A549 (cell line): ENCODE measurements around the gene DPPA5. TPM values are rescaled to one million over a fixed set of nuclear protein-coding genes. Genes with fewer than 3 reads are reported as not detected.

Source experiments
- ATAC-seq, 2 experiments: fragments of 200-7000 bp in 1 of 2; fragments of >200 bp in 1 of 2; cut with Nextera tagmentation in 1 of 2; cut with Tn5 transposase in 1 of 2; 3 replicates each; pipeline versions ENCODE4 v1.8.0 to v1.9.1; 2018 to 2020; ENCODE audit warnings: mild to moderate bottlenecking in 1 of 2, moderate library complexity in 1 of 2
- CTCF ChIA-PET: fragments of 300-600 bp; sonication (Branson Sonifier 250); formaldehyde crosslinking; extraction: SDS; loops from one replicate; lab custom pipeline; 2021; ENCODE audit warnings: antibody characterized with exemption, inconsistent platforms; lab: Yijun Ruan, JAX
- POLR2A ChIA-PET: fragments of 350-600 bp; formaldehyde crosslinking; extraction: SDS; loops from one replicate; lab custom pipeline; 2021; ENCODE audit warnings: antibody characterized with exemption, inconsistent platforms; lab: Yijun Ruan, JAX
- DNase-seq, 2 experiments: peaks; one replicate each; pipeline versions ENCODE4 v3.0.0 to v3.0.0-alpha.2; 2011 to 2016; ENCODE audit warnings: low read depth in 1 of 2, low spot score in 1 of 2
- FAIRE-seq: peaks from 2 replicates; lab custom pipeline; 2011; peaks lifted over from hg19 to GRCh38; lab: Jason Lieb, UNC
- H3K27ac ChIP-seq, 2 experiments: fragments of >200 bp; sonication (Bioruptor Twin); formaldehyde crosslinking; 3 replicates each; pipeline ENCODE4 v1.5.1; 2016 to 2017
- H3K4me1 ChIP-seq: fragments of >200 bp; sonication (Bioruptor Twin); formaldehyde crosslinking; 3 replicates; pipeline ENCODE4 v1.6.1; 2016
- H3K4me2 ChIP-seq: fragments of >200 bp; sonication (Bioruptor Twin); formaldehyde crosslinking; 3 replicates; pipeline ENCODE4 v1.6.1; 2016
- H3K4me3 ChIP-seq: fragments of >200 bp; sonication (Bioruptor Twin); formaldehyde crosslinking; 3 replicates; pipeline ENCODE4 v1.5.1; 2016
- H3K9me3 ChIP-seq: fragments of >200 bp; sonication (Bioruptor Twin); formaldehyde crosslinking; 3 replicates; pipeline ENCODE4 v1.6.1; 2016
- BCL3 ChIP-seq: fragments of >200 bp; sonication (Bioruptor Twin); formaldehyde crosslinking; IDR thresholded peaks from 3 replicates; pipeline ENCODE4 v1.6.1; 2016
- CEBPB ChIP-seq, 2 experiments: fragments of >200 bp in 1 of 2; sonication (Bioruptor Twin) in 1 of 2; formaldehyde crosslinking in 1 of 2; IDR thresholded peaks; 2 replicates each; pipeline ENCODE4 v1.6.1; 2012 to 2016
- CHD4 ChIP-seq: fragments of 200-600 bp; sonication (generic); IDR thresholded peaks from 2 replicates; pipeline ENCODE4 v1.6.1; 2016; ENCODE audit warnings: antibody characterized with exemption, mild to moderate bottlenecking, borderline replicate concordance
- E2F6 ChIP-seq: IDR thresholded peaks from 2 replicates; pipeline ENCODE4 v1.6.1; 2012; ENCODE audit warnings: low read depth, borderline replicate concordance
- EHMT2 ChIP-seq: fragments of 200-600 bp; sonication (generic); IDR thresholded peaks from 2 replicates; pipeline ENCODE4 v1.6.1; 2016; ENCODE audit warnings: antibody characterized with exemption, low read depth, mild to moderate bottlenecking, moderate library complexity
- FOSB ChIP-seq: fragments of 250-450 bp; sonication (Bioruptor Pico); IDR thresholded peaks from 2 replicates; pipeline ENCODE4 v1.5.0; 2020; ENCODE audit warnings: mild to moderate bottlenecking, moderate library complexity
- JUN ChIP-seq, 2 experiments: fragments of >200 bp; sonication (Bioruptor Twin); formaldehyde crosslinking; IDR thresholded peaks; 2 replicates in 1 of 2; 3 replicates in 1 of 2; pipeline ENCODE4 v1.6.1; 2016 to 2017
- KDM1A ChIP-seq: fragments of 200-600 bp; sonication (generic); IDR thresholded peaks from 2 replicates; pipeline ENCODE4 v1.6.1; 2016; ENCODE audit warnings: low read depth, mild to moderate bottlenecking
- KDM5A ChIP-seq: fragments of 200-600 bp; sonication (generic); IDR thresholded peaks from 2 replicates; pipeline ENCODE4 v1.6.1; 2016; ENCODE audit warnings: antibody characterized with exemption, mild to moderate bottlenecking
- MAFK ChIP-seq: fragments of 450-650 bp; IDR thresholded peaks from 2 replicates; pipeline ENCODE4 v1.6.1; 2014; ENCODE audit not compliant: partially characterized antibody
- MAX ChIP-seq: IDR thresholded peaks from 2 replicates; pipeline ENCODE4 v1.6.1; 2012
- MAZ ChIP-seq: fragments of 150-350 bp; IDR thresholded peaks from 2 replicates; pipeline ENCODE4 v1.6.1; 2014; ENCODE audit warnings: antibody characterized with exemption, low read depth, low read length, borderline replicate concordance
- POLR2A ChIP-seq: IDR thresholded peaks from 2 replicates; pipeline ENCODE4 v1.6.1; 2012; ENCODE audit warnings: mild to moderate bottlenecking, low read length
- RAD21 ChIP-seq, 2 experiments: fragments of >200 bp in 1 of 2; sonication (Bioruptor Twin) in 1 of 2; formaldehyde crosslinking in 1 of 2; IDR thresholded peaks in 1 of 2; conservative IDR thresholded peaks in 1 of 2; 2 replicates in 1 of 2; 3 replicates in 1 of 2; pipeline ENCODE4 v1.6.1; 2012 to 2018; ENCODE audit warnings: inconsistent platforms in 1 of 2
- RCOR1 ChIP-seq: fragments of 150-350 bp; IDR thresholded peaks from 2 replicates; pipeline ENCODE4 v1.6.1; 2014; ENCODE audit warnings: antibody characterized with exemption, low read length, low read depth
- RNF2 ChIP-seq: fragments of 200-600 bp; sonication (generic); IDR thresholded peaks from 2 replicates; pipeline ENCODE4 v1.6.1; 2016; ENCODE audit warnings: low read depth, mild to moderate bottlenecking, antibody characterized with exemption, moderate library complexity, borderline replicate concordance
- SMC3 ChIP-seq: fragments of >200 bp; sonication (Bioruptor Twin); formaldehyde crosslinking; IDR thresholded peaks from 3 replicates; pipeline ENCODE4 v1.6.1; 2018; ENCODE audit warnings: inconsistent platforms
- USF2 ChIP-seq: fragments of 450-650 bp; IDR thresholded peaks from 2 replicates; pipeline ENCODE4 v1.6.1; 2014; ENCODE audit warnings: antibody characterized with exemption
- ZC3H11A ChIP-seq: fragments of 450-650 bp; IDR thresholded peaks from 2 replicates; pipeline ENCODE4 v1.6.1; 2014; ENCODE audit warnings: antibody characterized with exemption, mild to moderate bottlenecking
- ZSCAN20 ChIP-seq: fragments of 250-450 bp; sonication (Bioruptor Pico); IDR thresholded peaks from 2 replicates; pipeline ENCODE4 v1.8.0; 2022; ENCODE audit warnings: mild to moderate bottlenecking, moderate library complexity
- WGBS: methylation state at CpG from one replicate; pipeline ENCODE4 v1.1.6; 2017; ENCODE audit errors: missing lambda C conversion rate; 5-methylcytosine and 5-hydroxymethylcytosine counted together
- polyA plus RNA-seq, 4 experiments: library from polyadenylated mRNA; depleted of rRNA in 3 of 4; stranded (reverse); fragments of >200 nt; fragmentation: RNase III in 1 of 4; extraction: RNeasy Plus Mini Kit Qiagen cat#74134 plus additional on column Dnase treatment in 1 of 4; gene quantifications; 2 replicates in 3 of 4; 3 replicates in 1 of 4; pipeline ENCODE4 v1.2.3, GENCODE V29; 2011 to 2017
- TF ChIP-seq, protein P1 (sequence below): fragments of >200 bp; sonication (Bioruptor Twin); formaldehyde crosslinking; IDR thresholded peaks from 3 replicates; pipeline ENCODE4 v1.5.1; 2016
- TF ChIP-seq, protein P2 (sequence below): fragments of 200-600 bp; sonication (generic); IDR thresholded peaks from 2 replicates; pipeline ENCODE4 v1.6.1; 2016; ENCODE audit warnings: antibody characterized with exemption, mild to moderate bottlenecking, moderate library complexity

Gene DPPA5
- polyA plus RNA-seq, 2 of the 4 experiments (the other 2 are of a cell fraction), result not detected

DNA sequence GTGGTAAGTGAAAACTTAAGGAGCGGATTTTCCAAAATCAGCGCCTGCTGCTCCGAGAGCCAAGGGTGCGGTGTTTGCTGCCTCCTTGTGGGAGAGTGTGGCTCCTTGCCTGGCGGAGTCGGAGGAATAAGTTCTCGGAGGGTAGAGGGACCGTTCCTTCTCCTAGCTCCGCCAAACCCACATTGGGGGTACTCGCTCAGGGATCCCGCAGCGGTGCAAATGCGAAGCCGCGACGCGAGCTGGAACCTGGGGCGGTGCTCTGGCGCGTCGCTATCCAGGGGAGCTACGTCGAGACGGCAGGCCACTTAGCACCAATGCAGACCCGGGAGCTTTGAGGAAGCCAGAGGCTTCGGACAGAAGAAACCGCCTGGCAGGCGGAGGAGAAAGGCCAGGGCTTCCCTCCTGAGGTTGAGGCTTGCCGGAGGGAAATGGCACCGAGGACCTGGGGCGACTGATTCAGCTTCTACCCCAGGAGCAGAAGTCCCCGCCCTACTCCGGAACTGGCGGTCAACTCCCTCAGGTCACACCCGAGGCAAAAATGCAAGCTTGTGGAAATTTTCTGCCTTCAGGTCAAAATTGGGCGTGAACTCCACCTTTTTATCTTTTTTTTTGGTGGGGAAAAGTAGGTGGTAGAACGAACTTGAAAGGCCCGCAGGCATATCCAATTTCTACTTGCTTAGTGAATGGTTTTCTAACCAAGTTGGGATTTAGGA is 34.9 kb upstream of the DPPA5 start:
- Histone ChIP-seq H3K27ac (peak overlapping the region; percentile 79 to 96), H3K9me3 (no peaks in the 10 kb centered on the region), H3K4me1 (0 out of 3 replicates have a peak, but pooled peaks cover 3% of the 10 kb centered on the region), H3K4me2 (peak overlapping the region; percentile 92), H3K4me3 (peak overlapping the region; percentile 59)
- ATAC-seq, result peak; percentile 98 to 99
- POLR2A ChIA-PET, result interaction anchor here (0.6 to 1.4 kb wide), 4 partner anchors 62 to 264 kb away, joined by 3 to 8 read pairs (median 6); partner anchors contain the start of gene MTO1
- TF ChIP-seq CEBPB (IDR thresholded peaks at IDR 0.05) (no peak), SMC3 (peak; percentile 56; the same call in 2 of the 3 replicates), E2F6 (no peak), POLR2A (peak; percentile 41), JUN (IDR thresholded peaks at IDR 0.05) (peak in 1 of 2 experiments; percentile 45; a peak in 1 of 5 replicates), MAX (peak; percentile 58; the same call in 1 of the 2 replicates), RAD21 (conservative IDR thresholded peaks at IDR 0.05 in 1 of 2, IDR thresholded peaks at IDR 0.05 in 1 of 2) (peak; percentile 77 to 78), MAFK (peak; percentile 90)
- TF ChIP-seq, protein P1, sequence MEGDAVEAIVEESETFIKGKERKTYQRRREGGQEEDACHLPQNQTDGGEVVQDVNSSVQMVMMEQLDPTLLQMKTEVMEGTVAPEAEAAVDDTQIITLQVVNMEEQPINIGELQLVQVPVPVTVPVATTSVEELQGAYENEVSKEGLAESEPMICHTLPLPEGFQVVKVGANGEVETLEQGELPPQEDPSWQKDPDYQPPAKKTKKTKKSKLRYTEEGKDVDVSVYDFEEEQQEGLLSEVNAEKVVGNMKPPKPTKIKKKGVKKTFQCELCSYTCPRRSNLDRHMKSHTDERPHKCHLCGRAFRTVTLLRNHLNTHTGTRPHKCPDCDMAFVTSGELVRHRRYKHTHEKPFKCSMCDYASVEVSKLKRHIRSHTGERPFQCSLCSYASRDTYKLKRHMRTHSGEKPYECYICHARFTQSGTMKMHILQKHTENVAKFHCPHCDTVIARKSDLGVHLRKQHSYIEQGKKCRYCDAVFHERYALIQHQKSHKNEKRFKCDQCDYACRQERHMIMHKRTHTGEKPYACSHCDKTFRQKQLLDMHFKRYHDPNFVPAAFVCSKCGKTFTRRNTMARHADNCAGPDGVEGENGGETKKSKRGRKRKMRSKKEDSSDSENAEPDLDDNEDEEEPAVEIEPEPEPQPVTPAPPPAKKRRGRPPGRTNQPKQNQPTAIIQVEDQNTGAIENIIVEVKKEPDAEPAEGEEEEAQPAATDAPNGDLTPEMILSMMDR, result peak; percentile 63
- no peak for FAIRE-seq
- peak; percentile 47 to 75 for DNase-seq
- CTCF ChIA-PET, result interaction anchor here (0.5 to 2.2 kb wide), 25 partner anchors 10 to 977 kb away, joined by 3 to 16 read pairs (median 4); no protein-coding TSS in a partner anchor
- 0% methylated on average over 22 of the region's 38 CpGs for WGBS

DNA sequence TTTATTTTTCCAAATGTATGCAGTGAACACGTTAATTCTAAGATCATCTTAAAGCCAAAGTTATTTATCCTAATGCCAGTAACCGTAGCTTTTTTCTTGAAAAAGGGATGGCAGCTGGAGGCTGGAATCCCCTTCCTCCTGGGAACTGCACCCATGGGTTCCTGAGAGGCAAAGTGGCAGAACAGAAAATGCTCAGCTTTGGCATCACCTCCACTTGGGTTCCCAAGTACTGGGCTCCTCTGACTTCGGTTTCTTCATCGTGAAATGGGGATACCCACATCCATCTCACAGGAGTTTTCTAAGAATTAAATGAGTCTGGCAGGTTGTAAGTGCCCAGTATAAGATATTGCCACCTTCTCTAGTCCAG is 34.3 kb upstream of the DPPA5 start:
- peak overlapping the region; percentile 79 to 96 for H3K27ac ChIP-seq
- no peak for TF ChIP-seq KDM5A
- TF ChIP-seq USF2, result no peak
- no peak for TF ChIP-seq MAZ
- no peak for TF ChIP-seq ZSCAN20 (CRISPR knock-in tag)
- no peak for TF ChIP-seq RAD21 (conservative IDR thresholded peaks at IDR 0.05 in 1 of 2, IDR thresholded peaks at IDR 0.05 in 1 of 2)
- TF ChIP-seq BCL3, result no peak
- TF ChIP-seq, protein P2, sequence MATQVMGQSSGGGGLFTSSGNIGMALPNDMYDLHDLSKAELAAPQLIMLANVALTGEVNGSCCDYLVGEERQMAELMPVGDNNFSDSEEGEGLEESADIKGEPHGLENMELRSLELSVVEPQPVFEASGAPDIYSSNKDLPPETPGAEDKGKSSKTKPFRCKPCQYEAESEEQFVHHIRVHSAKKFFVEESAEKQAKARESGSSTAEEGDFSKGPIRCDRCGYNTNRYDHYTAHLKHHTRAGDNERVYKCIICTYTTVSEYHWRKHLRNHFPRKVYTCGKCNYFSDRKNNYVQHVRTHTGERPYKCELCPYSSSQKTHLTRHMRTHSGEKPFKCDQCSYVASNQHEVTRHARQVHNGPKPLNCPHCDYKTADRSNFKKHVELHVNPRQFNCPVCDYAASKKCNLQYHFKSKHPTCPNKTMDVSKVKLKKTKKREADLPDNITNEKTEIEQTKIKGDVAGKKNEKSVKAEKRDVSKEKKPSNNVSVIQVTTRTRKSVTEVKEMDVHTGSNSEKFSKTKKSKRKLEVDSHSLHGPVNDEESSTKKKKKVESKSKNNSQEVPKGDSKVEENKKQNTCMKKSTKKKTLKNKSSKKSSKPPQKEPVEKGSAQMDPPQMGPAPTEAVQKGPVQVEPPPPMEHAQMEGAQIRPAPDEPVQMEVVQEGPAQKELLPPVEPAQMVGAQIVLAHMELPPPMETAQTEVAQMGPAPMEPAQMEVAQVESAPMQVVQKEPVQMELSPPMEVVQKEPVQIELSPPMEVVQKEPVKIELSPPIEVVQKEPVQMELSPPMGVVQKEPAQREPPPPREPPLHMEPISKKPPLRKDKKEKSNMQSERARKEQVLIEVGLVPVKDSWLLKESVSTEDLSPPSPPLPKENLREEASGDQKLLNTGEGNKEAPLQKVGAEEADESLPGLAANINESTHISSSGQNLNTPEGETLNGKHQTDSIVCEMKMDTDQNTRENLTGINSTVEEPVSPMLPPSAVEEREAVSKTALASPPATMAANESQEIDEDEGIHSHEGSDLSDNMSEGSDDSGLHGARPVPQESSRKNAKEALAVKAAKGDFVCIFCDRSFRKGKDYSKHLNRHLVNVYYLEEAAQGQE, result no peak
- TF ChIP-seq, protein P1, result no peak
- no peak for TF ChIP-seq CHD4
- no peak for TF ChIP-seq EHMT2
- no peak for TF ChIP-seq ZC3H11A
- TF ChIP-seq E2F6, result no peak
- no peak for TF ChIP-seq RCOR1
- TF ChIP-seq KDM1A, result no peak
- TF ChIP-seq RNF2, result no peak
- no peak for TF ChIP-seq SMC3
- no peak for TF ChIP-seq FOSB (CRISPR knock-in tag)

More for the DNA sequence above, 34.3 kb upstream of the DPPA5 start:
- ATAC-seq (peak; percentile 74 to 75), FAIRE-seq (no peak), DNase-seq (peak in 1 of 2 experiments; percentile 17)
- CTCF ChIA-PET, result interaction anchor here (0.7 to 2.2 kb wide), 20 partner anchors 10 to 977 kb away, joined by 3 to 16 read pairs (median 5); no protein-coding TSS in a partner anchor
- POLR2A ChIA-PET, result interaction anchor here (1.2 to 1.4 kb wide), 3 partner anchors 63 to 264 kb away, joined by 3 to 8 read pairs (median 6); partner anchors contain the start of gene MTO1
- peak overlapping the region; percentile 59 for H3K4me3 ChIP-seq
- H3K4me1 ChIP-seq, result 0 out of 3 replicates have a peak, but pooled peaks cover 3% of the 10 kb centered on the region
- no peaks in the 10 kb centered on the region for H3K9me3 ChIP-seq
- peak overlapping the region; percentile 92 for H3K4me2 ChIP-seq
- WGBS, result 23% methylated on average over 4 of the region's 4 CpGs
